Ovary (tissue), 3 donors: ENCODE data around the gene CAPZA2.

ENCODE experiments used
- CTCF ChIP-seq, 3 donors: fragments of 450-650 bp in 2 of 3; fragments of 200-600 bp in 1 of 3; IDR thresholded peaks; one replicate each; pipeline versions ENCODE4 v1.5.1 to v1.8.0; 2016 to 2022; ENCODE audit warnings: antibody characterized with exemption in 3 of 3, mild to moderate bottlenecking in 1 of 3
- POLR2A ChIP-seq: fragments of 450-650 bp; IDR thresholded peaks from one replicate; pipeline ENCODE4 v1.6.1; 2017; ENCODE audit warnings: antibody characterized with exemption, mild to moderate bottlenecking, moderate library complexity
- donor health status: DM: no; HTN: no; CAD: no.

GRCh38 chr7:116949941-116950801 lies 87.8 kb downstream of the CAPZA2 start:
- TF ChIP-seq POLR2A (no peak), CTCF (IDR thresholded peaks at IDR 0.05) (no peak)
